ENCODE measurements around the gene TIMM10.
"Not testable (repeated sequence)": the region's sequence is repeated elsewhere in the genome, so short reads cannot be mapped to it uniquely, and the experiment has no call there.

TIMM10 gene

GRCh38 chr11:57539342-57539741 lies 8.8 kb upstream of the TIMM10 start:
- no peak for DNase-seq

- no peak for DNase-seq
Measured at GRCh38 chr11:57536947-57537619, 6.5 kb upstream of the TIMM10 start, which contains the start of gene SMTNL1. Gene SMTNL1 (plus strand): TSS chr11:57537595. CDS start chr11:57542643, 5,048 bp downstream.

- DNase-seq = not testable (repeated sequence)
Measured at GRCh38 chr11:57534449-57534848, 3.9 kb upstream of the TIMM10 start.

- DNase-seq = no peak
Measured at GRCh38 chr11:57530215-57530595, 349 bp downstream of the TIMM10 start.

DNA sequence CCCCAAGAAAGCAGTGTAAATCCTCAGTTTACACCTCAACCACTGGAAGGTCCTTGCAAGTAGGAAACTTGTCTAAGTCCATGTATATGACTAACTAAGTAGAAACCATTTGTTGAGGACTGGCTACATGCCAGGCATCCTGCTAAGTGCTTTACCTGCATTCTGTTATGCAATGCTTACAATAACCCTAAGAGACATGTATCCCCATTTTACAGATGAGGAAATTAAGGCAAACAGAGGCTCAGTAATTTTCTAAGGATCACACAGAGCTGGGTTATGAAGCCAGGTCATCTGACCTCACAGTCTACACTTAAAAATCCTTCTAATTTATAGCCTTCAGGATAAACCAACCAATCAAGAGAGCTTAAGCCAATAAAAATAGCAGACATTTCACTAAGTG lies 1.5 kb downstream of the TIMM10 start:
- no peak for DNase-seq

DNA sequence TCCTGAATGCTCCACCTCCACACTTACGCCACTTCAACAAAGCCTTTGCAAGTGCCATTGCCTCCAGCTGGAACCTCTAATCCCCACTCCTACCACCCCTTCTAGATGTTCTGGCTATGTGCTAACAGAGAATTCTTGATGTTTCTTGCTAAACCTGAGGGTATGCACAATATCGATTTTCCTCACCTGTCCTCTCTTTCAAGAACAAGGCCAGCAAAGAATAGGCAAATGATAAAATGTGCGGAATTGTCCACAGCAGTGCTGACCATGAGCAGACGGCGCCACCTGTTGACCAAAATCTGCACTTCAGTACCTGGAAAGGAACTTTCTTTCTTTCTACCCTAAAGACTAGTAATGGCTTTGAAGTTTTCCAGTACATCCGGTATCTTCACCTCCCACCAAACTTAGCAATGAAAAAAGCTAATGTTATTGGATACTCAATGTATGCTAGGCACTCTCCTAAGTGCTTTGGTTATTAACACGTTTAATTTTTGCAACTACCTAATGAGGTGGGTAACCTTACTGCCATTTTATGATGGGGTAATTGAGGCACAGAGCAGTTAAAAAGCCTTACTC lies 3.4 kb downstream of the TIMM10 start:
- DNase-seq = peak; percentile 30

DNA sequence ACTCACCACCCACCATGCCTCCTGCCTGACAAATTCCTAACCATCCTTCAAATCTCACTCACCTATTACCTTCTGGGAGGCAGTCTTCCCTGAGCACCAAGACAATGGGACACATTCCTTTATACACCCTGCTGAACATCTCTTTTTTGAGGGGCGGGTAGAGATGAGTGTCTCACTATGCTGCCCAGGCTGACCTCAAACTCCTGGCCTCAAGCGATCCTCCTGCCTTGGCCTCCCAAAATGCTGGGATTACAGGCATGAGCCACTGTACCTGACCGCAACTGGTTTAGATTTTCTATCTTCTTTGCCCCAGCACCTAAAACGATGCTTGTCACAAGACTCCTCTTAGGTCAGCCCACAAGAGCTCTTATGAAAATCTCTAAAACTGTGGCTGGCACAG lies 7.1 kb downstream of the TIMM10 start:
- DNase-seq = no peak

DNA sequence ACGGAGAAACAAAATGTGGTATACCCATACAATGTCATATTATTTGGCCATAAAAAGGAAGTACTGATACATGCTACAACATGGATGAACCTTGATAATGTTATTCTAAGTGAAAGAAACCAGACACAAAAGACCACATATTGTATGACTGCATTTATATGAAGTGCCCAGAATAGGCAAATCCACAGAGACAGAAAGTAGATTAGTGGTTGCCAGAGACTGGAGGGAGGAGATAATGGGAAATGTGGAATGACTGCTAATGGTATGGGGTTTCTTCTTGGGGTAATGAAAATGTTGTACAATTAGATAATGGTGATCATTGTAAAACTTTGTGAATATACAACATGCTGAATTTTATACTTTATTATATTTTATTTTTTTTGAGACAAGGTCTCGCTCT lies 9.4 kb downstream of the TIMM10 start:
- no peak for DNase-seq

DNA sequence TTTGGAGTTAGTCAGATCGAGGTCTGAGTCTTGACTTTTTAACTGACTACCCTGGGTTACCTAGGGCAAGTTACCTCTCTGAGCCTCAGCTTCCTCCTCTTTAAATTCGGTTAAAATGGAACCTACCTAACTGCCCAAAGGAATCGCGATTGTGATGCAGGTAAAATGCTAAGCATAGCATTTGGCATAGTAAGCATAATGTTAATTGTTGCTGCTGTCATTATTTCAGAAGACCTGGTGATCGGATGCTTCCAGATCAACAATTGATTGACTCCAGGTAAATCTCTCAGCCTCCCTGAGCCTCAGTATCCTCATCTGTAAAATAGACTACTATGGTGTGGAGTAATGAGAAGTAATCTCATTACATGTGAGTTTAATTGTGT lies 14.5 kb downstream of the TIMM10 start:
- no peak for DNase-seq

DNA sequence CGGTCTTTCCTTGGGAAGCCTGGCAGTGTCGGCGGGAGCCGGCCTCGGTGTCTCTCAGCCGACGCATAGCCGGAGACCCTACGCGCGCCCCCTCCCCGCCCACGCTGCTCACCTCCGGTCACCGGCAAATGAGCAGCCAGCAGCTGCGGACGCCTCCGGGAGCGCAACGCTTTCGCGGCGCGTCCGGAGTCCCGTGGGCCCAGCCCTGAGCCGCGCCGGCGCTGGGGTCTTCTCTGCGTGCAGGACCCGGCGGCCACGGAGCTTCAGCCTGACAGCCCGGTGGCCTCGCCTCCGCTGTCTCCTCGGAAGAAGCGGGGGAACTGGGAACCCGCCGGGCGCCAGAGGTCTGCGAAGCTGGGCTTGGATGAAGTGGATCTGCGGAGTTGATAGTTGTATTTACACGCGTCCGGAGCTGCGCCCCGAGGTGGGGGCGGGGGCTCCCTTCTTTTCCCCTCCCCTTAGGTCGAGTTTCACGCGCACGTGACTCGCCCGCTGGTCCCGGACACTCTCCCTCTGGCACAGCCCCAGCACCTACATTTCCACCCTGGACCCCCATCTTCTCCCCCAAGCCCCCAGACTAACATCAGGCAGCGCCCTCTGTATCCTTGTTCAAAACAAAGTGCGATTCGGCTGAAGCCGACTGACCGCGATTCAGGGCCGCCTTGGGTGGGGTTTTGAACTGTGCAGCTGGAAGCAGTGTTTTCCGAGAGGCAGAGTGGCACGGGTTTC lies 15.1 kb downstream of the TIMM10 start, which contains the start of gene SLC43A1:
Gene SLC43A1 (minus strand): TSS at position 371 of the 729 bp plus-strand sequence. CDS start 1,591 bp downstream, outside the sequence.
- peak; percentile 46 for DNase-seq

GRCh38 chr11:57514538-57515331 lies 15.8 kb downstream of the TIMM10 start:
- peak; percentile 51 for DNase-seq

DNA sequence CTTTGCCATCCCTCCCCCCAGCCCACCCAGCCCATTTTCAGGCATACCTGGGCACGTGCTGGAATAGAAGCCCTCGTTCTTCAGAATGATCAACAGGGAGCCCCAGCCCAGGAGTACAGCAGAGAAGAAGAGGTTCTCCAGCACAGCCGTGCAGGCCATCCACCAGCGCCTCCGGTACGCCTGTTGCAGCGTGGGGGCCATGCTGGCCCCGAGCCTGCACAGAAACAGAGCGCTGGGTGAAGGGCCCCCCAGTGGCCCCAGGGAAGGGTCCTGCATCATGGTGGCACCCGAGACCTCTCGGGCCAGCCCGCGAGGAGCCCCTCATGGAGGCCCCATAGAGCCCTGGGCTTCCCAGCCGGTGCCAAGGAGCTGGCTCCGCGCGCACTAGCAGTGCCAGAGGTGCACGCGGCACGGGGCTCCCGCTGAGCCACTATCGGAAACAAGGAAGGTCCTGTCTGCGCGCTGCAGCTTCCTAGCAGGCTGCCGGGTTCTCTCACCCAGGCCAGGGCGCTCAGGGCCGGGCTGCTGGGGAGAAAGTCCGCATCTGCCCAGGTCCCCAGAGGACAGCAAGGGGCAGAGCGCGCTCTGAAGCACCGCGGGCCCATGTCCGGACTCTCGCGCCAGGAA lies 16.5 kb downstream of the TIMM10 start:
- peak; percentile 41 for DNase-seq

DNA sequence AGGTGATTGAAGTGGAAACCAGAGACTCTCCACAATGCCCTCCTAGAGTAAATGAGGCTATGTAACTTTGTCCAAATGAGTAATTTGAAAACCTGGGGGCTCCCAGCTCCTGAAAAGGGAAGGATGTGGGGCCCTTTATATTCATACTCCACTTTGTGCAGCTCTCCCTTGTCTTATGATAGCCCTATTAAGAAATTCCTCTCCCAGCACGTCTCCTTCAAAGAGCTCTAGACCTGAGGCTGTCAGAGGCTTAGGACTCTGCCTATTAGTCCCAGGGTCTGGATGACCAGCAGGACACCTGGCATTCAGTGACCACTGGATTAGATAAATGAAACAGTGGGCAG lies 17.1 kb downstream of the TIMM10 start:
- DNase-seq = no peak

- DNase-seq = no peak
Measured at GRCh38 chr11:57512646-57513451, 17.7 kb downstream of the TIMM10 start.

DNA sequence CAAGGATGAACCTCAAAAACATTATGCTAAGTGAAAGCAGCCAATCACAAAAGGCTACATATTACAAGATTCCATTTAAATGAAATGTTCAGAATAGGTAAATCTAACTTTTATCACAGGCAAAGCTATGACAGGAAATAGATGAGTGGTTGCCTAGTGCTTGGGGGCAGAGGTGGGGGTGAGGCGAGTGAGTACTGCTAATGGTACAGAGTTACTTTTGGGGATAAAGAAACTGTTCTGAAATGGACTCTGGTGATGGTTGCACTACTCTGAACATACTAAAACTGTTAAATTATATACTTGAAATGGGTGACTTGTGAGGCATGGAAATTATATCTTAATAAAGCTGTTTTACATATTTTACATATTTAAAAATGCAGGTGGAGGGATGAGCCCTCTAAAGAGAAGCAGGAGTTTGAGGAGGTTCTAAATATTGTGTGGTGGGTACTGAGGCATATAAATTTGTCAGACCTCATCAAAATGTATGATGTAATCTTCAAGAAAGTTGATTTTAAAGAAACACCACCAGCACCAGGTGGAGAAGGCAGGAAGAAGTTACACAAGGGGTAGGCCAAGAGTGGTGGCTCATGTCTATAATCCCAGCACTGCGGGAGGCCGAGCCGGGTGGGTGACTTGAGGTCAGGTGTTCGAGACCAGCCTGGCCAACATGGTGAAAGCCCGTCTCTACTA lies 18.7 kb downstream of the TIMM10 start:
- no peak for DNase-seq

DNA sequence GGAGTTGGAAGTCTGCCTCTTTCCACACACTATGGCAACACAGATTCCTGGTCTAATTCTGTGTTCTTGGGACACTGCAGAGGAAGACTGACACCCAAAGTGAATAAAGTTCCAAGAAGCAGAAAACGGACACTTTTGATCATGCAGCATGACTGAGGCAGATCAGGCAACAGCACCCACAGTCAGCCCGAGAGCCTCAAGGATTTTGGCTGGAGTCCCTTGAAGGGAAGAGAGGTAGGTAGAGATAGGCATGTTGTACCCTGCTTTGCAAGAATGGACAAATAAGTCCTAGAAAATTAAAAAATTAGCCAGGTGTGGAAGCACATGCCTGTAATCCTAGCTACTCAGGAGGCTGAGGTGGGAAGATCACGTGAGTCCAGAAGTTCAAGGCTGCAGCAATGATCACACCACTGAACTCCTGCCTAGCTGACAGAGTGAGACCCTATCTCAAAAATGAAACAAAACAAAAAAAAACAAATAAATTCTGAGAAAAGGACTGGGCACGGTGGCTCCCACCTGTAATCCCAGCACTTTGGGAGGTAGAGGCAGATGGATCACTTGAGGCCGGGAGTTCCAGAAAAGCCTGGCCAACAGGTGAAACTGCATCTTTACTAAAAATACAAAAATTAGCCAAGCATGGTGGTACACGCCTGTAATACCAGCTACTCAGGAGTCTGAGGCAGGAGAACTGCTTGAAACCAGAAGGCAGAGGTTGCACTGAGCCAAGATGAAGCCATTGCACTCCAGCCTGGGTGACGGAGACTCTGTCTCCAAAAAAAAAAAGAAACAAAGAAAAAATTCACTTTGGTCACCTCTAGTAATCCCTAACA lies 22.0 kb downstream of the TIMM10 start:
- DNase-seq = no peak

DNA sequence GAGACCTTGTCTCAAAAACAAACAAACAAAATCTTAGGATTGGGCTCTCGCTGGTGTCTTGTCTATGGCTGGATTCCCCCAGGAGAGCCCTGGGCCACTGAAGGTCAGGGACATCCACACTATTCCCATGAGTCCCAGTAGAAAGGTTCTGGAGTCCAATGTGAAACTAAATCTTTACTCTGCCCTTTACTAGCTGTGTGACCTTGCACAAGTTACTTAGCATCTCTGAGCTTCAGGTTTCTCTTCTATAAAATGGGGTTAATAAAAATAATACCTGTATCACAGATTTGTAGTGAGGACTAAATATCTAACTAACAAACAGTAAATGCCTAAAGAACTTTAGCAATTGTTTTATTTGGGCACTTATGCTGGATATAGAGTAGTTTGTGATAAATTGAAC lies 24.0 kb downstream of the TIMM10 start:
- no peak for DNase-seq

GRCh38 chr11:57504511-57504910 lies 26.0 kb downstream of the TIMM10 start:
- DNase-seq = no peak

DNA sequence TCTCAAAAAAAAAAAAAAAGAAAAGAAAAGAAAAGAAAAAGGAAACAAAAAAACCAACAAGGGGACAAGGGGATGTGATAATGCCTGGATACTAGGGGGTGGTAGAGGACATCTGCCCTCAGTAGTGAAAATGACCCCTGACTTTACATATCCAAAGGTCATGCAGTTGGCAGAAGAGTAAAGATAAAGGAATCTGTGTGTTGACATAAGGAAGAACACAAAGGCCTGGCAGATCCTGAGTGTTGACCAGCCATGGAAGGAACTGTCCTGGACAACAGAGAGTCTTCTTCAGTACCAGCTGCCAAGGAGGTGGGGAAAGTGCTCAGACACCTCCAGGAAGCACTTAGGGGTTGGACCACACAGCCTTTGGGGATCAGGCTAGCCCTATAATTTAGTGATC lies 27.7 kb downstream of the TIMM10 start:
- DNase-seq = no peak

- DNase-seq = no peak
Measured at GRCh38 chr11:57502376-57502775, 28.2 kb downstream of the TIMM10 start.
